ENCODE data around the gene PLA2G2F. TPM values are rescaled to one million over a fixed set of nuclear protein-coding genes. Genes with fewer than 3 reads are reported as not detected.

The PLA2G2F gene
- total and polyA plus RNA-seq, 7 donors, result 0.03 TPM; not detected in 6

- ATAC-seq, result no peak
- Histone ChIP-seq H3K4me1 (peaks cover 5% of the 10 kb centered on the region), H3K36me3 (ENCODE audit: insufficient read depth in 1 of 2, low read depth in 1 of 2) (no peaks in the 10 kb centered on the region), H3K4me3 (no peak overlapping the region), H3K27ac (no peak overlapping the region), H3K9me3 (no peaks in the 10 kb centered on the region), H3K27me3 (ENCODE audit: insufficient read depth in 3 of 3, low read length in 2 of 3) (peaks cover 0 to 14% (median 0%) of the 10 kb centered on the region in 3 donors)
- TF ChIP-seq CTCF (IDR thresholded peaks at IDR 0.05), result no peak
- intact Hi-C loops (cut with DNase I), result loop anchor here (5.0 kb wide), 2 partner anchors 49 to 179 kb away; no protein-coding TSS in a partner anchor
- DNase-seq, result no peak
- 82 to 86% (median 85%) methylated on average over 5 to 6 of the region's 6 CpGs for whole genome bisulfite sequencing, 3 donors
Observed at GRCh38 chr1:20150969-20151368, 11.8 kb downstream of the PLA2G2F start.

GRCh38 chr1:20151906-20152598 is 12.9 kb downstream of the PLA2G2F start:
- Histone ChIP-seq H3K4me3 (peak overlapping the region; percentile 49), H3K36me3 (ENCODE audit: insufficient read depth in 1 of 2, low read depth in 1 of 2) (no peaks in the 10 kb centered on the region), H3K9me3 (no peaks in the 10 kb centered on the region), H3K27me3 (ENCODE audit: insufficient read depth in 3 of 3, low read length in 2 of 3) (peaks cover 0 to 5% (median 0%) of the 10 kb centered on the region in 3 donors), H3K4me1 (peaks cover 5% of the 10 kb centered on the region), H3K27ac (no peak overlapping the region)
- intact Hi-C loops (cut with DNase I), result loop anchor here (1.0 to 5.0 kb wide), 4 partner anchors 50 to 234 kb away; no protein-coding TSS in a partner anchor
- DNase-seq (peak; percentile 84 to 93), ATAC-seq (peak; percentile 89 to 94 (median 90))
- TF ChIP-seq CTCF (IDR thresholded peaks at IDR 0.05), result peak; percentile 95
- 3 to 5% (median 4%) methylated on average over 26 to 29 of the region's 29 CpGs for WGBS, 3 donors

- Histone ChIP-seq H3K4me1 (peaks cover 5% of the 10 kb centered on the region), H3K4me3 (no peak overlapping the region), H3K27ac (peak overlapping the region; percentile 16), H3K36me3 (ENCODE audit: insufficient read depth in 1 of 2, low read depth in 1 of 2) (no peaks in the 10 kb centered on the region), H3K27me3 (ENCODE audit: insufficient read depth in 3 of 3, low read length in 2 of 3) (peaks cover 0 to 4% (median 0%) of the 10 kb centered on the region in 3 donors), H3K9me3 (no peaks in the 10 kb centered on the region)
- peak in 3 of 4 donors; percentile 15 to 28 (median 22) for ATAC-seq
- WGBS, 3 donors, result 47 to 55% (median 55%) methylated on average over 7 of the region's 7 CpGs
- no peak for TF ChIP-seq CTCF (IDR thresholded peaks at IDR 0.05)
- intact Hi-C loops (cut with DNase I), result loop anchor here (1.0 to 5.0 kb wide), 4 partner anchors 50 to 234 kb away; no protein-coding TSS in a partner anchor
- no peak for DNase-seq
Observed at GRCh38 chr1:20152599-20152930, 13.4 kb downstream of the PLA2G2F start.

GRCh38 chr1:20153000-20153418 is 13.9 kb downstream of the PLA2G2F start:
- no peak for TF ChIP-seq CTCF (IDR thresholded peaks at IDR 0.05)
- intact Hi-C loops (cut with DNase I), result loop anchor here (1.0 to 5.0 kb wide), 4 partner anchors 51 to 235 kb away; no protein-coding TSS in a partner anchor
- WGBS, 3 donors, result 37 to 42% (median 38%) methylated on average over 6 of the region's 6 CpGs
- no peak overlapping the region for H3K4me3 ChIP-seq
- peaks cover 5% of the 10 kb centered on the region for H3K4me1 ChIP-seq
- H3K27me3 ChIP-seq (ENCODE audit: insufficient read depth in 3 of 3, low read length in 2 of 3), result peaks cover 0 to 4% (median 0%) of the 10 kb centered on the region in 3 donors
- no peaks in the 10 kb centered on the region for H3K9me3 ChIP-seq
- no peaks in the 10 kb centered on the region for H3K36me3 ChIP-seq (ENCODE audit: insufficient read depth in 1 of 2, low read depth in 1 of 2)
- peak overlapping the region; percentile 16 for H3K27ac ChIP-seq
- peak; percentile 35 to 76 for DNase-seq
- ATAC-seq, result peak; percentile 15 to 67 (median 54)

Measured in psoas muscle (tissue), 8 donors.